GM18508 (cell line): ENCODE results near the gene FGFR2.

Experiments used
- ATAC-seq: cut with Tn5 transposase; IDR thresholded peaks from one replicate; pipeline ENCODE4 v1.9.1; 2021; ENCODE audit warnings: moderate number of reproducible peaks; ENCODE audit not compliant: insufficient read depth, unreplicated experiment

FGFR2 gene

DNA sequence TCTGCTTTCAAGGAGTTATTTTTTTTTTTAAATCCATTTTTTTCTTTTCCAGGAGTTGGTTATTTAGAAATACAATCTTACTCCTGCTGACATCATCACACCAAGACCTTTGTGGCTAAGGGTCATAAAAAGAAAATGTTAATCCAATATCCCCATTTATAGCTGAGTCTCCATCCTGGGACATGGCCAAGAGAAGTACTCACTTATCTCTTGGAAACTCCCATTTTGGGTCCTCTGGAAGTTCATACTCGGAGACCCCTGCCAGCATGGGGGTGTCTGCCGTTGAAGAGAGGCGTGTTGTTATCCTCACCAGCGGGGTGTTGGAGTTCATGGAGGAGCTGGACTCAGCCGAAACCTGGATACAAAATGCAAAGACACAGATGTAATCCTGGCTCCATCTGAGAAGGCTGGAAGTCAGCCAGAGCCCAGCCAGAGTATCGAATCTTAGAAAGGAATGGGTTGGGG, 94.6 kb downstream of the FGFR2 start:
- no peak for ATAC-seq

DNA sequence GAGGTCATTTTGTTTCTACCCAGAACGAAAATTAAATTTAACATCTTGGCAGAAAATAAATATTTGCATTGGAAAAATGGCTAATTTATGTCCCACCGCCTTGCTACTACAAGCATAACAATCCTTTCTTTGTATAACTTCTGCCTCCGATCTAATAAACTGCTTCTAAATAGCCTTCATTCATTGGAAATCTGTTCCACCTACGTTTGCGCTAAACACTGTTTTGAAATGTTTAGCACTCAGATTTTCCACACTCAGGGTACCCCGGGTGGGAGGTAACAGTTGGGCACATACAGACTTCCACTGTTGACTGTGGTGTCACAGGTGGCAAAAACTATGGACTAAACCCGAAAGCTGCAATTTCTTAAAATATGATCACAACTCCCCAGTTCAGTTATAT, 96.4 kb downstream of the FGFR2 start:
- ATAC-seq, result no peak

DNA sequence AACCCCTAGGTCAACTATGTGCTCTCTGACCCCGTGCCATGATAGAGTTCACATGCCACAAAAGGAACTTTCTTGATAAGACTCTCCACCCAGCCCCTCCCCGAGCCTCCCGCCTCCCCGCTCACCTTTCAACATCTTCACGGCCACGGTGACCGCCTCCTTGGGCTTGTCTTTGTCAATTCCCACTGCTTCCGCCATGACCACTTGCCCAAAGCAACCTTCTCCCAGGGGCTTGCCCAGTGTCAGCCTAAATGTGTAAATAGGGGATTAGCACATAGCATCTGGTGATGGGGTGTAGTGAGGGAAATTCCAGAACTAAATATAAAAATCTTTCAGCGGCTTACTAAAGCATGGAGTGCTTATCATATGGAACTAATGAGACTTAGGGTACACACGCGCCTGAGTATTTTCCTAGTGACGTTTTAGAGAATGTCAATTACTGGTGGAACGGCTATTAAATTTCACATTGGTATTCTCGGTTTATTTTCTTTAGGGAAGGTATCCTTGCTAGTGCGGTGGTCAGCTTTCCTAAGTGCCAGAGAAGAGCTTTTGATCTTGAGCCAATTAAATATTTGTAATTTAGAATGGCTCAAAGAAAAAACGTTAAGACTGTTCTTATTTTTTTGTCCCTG, 97.4 kb downstream of the FGFR2 start:
- no peak for ATAC-seq

DNA sequence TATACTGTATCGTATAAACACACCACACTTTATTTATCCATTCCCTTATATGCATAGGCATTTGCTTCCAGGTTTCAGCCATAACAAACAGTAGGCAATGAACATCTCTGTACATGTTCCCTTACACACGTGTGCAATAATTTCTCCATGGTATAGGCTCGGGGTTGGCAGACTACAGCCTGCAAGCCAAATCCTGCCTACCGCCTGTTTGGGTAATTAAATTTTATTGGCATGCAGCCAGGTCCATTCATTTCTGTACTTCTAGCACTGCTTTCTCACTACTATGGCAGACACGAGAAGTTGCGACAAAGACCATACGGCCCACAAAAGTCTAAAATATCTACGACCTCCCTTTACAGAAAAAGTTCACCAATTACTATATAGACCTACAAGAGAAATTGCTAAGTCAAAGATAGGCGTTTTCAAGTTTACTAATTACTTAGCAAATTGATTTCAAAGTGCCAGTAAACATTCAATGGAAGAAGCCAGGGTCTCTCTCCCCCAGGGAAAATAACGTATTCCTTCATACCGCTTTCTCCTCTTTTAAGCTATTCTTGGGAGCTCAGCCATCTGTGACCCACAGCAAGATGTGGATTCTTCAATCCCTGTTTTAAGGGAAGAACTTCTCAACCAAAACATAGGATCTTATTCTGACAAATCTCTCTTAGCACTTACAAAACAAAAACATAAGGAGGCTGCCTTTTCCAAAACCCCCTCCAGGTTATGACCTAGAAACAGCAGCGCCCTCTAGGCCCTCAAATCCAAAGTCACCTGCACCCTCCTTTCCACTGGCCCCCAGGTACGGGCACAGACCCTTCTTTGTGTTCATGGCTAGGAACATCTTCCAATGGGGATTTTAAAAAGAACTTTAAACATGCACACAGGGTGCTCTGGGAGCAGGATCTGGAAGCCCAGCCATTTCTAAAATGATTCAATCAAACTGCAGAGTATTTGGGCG, 100.5 kb downstream of the FGFR2 start:
- no peak for ATAC-seq

DNA sequence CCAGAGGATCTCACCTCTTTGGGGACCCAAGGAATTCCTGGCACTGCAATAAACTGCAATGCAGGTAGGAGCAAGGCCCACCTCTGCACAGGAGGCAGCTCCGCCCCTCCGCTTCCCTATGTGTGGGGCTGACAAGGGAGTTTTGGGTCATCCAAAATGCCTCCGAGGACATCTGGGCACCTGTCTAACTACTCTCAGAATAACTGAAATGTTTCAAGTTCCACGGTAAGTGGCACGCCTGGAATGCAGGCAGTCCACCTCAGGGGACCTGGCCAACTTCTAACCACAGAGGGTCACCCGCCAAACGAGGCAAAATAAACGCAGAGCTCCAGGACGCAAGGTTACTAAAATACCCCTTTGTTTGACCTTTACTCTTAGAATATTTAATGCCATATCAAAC, 102.5 kb downstream of the FGFR2 start:
- ATAC-seq, result no peak

DNA sequence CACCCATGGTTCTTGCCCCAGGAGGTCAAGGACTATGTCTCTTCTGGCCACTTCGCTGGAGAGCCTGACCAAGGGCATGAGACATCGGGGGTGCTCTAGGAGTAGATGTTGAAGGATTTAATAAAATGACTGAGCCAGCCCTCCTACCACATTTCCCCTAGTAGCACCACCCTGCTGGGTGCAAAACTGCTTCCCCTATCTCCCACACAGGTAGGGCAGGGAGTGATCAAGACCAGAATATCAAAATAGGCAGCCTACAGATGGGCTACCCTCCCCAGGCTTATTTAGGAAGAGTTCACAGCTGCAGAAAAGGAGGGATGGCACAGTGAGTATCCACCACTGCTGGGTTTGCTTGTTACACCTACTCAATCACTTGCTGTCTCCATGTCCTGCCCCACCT, 103.9 kb downstream of the FGFR2 start:
- ATAC-seq, result no peak

DNA sequence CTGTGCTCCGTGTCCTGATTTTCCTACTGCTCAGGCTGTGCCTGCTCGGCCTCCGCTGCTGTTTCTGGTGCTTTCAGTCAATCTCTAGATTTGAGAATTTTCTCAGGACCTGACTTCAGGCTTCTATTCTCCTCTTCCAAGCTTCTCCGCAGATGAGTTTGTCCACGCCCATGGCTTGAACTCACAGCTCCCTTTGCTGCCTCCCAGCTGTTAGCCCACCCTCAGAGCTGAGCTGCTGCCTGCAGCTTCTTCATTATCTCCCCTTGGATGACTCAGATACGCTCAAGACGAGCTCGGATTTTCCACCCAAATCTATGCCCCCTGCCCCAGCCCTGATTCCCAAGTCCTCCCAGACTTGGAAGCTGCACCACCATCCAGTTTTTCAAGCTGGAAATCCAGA, 104.7 kb downstream of the FGFR2 start:
- no peak for ATAC-seq

DNA sequence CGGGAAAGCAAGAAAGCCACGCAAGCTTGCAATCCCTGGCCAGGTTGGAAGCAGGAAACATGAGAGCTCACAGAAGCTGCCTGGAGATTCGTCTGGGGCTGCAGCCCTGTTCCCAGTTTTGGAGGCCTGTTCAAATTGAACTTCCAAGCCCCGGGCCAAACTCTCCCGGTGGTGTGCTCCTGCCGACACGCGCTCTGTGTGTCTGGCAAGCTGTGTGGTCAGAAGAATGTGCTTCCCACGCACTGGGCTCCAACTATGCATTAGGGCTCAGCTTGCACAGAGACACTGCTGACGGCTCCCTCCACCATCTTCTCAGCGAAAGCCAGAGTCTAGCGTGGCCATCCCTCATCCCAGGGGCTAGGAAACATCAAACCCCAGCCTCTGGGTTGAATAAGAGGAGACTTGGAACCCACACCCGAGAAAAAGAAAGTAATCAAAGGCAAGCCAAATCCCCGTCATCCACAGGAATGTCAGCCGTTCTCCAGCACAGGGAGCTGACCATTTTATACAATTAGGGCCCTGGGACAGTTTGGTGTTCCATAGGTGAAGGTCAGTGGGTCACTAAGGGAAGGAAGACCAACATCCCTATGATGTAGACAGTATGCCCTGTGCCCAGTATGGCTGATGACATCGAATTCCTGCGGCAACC, 107.2 kb downstream of the FGFR2 start:
- no peak for ATAC-seq

DNA sequence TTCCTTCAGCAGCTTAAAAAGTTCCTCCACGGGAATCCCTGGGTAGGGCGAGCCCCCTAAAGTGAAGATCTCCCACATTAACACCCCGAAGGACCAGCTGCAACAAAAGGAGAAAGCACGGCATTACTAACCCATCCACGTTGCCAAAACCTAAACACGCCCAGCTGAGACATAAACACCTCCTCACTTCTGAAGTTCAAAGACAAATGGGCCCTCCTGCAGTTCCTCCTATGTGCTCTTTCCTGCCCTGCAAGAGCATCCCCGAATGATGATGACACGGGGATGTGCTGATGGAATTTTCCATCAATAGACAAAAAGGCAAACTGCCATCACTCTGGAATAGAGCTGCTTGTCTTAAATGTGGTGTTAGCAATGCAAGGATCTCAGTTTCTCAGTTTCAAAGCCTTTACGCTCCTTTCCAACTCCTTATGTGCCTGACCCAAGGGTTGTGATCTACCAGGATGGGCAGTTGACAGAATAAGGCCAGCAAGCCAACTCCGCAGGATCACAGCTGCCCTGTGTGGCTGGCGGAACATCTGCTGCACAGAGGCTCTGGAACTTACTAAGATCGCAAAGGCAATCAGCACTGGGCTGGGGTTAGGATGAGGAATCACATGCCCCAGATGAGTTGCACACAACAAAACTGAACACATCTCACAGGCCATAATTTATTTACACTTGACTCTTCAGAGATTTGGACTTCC, 112.7 kb downstream of the FGFR2 start:
- no peak for ATAC-seq

DNA sequence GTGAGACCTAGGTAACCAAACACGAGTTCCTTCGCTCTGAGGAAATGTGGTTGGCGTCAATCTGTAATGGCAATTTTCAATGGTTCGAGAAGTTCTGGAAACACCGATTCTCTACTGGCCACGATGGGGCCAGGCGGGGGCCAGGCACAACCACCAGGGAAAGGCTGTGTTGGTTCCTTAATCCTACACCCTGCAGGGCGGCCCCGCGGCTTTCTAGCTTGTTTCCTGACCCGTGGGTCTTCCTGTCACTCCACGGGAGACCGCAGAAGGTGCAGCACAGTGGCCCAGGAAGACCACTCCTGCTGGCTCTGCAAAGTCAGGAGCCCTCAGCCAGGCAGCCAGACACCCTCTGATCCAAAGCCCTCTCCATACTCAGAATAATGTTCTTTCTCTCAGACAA, 113.4 kb downstream of the FGFR2 start:
- no peak for ATAC-seq

DNA sequence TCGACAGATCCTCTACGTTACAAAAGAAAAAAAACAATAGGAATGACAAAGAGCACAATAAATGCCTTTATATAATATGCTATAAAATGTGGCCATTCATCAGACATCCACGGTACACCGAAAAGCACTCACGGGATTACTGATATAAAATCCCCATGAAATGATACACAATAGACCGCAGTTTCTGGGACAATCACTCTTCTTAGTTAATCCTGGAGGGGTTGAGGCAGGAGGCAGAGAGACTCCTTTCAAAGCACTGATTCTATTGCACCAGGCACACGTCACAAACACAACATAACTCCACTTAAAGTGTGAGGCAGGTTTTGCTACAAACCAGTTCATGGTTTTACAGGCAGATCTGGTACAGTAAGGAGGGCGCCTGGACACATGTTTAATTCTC, 113.8 kb downstream of the FGFR2 start:
- no peak for ATAC-seq

DNA sequence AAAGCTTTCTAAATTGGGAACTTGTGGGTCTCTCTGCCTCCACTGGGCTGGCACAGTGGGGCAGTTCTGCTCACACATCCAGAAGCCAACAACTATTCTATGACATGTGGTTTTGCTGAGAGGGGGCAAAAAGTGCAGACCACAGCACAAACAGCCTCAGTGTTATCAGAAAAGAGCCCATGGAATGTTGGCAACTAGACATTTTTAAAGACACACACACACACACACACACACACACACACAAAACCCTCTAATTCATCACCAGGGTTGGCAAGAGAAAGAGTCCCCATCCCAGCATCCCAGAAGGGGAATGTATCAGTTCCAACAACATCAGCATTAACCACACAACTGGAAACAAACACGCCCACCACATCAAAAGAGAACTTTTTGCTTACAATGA, 117.1 kb downstream of the FGFR2 start:
- ATAC-seq, result no peak

DNA sequence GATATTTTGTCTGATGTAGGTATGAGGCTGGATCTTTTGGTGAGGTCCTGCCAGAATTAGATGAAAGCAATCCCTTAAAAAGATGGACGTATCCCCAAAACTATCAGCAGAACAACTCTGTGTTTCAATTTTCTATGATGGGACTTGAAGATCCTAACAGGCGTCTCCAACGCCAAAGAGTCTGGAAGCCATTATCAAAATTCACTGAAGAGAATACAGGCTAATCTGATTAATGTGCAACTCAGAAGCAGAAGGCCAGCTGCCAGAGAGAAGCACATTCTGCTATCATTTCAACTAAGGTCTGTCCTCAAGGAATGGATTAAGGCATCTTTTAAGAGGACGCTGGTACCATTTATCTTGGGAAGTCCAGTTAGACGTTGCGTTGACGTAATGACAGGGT, 119.7 kb downstream of the FGFR2 start:
- ATAC-seq, result no peak

DNA sequence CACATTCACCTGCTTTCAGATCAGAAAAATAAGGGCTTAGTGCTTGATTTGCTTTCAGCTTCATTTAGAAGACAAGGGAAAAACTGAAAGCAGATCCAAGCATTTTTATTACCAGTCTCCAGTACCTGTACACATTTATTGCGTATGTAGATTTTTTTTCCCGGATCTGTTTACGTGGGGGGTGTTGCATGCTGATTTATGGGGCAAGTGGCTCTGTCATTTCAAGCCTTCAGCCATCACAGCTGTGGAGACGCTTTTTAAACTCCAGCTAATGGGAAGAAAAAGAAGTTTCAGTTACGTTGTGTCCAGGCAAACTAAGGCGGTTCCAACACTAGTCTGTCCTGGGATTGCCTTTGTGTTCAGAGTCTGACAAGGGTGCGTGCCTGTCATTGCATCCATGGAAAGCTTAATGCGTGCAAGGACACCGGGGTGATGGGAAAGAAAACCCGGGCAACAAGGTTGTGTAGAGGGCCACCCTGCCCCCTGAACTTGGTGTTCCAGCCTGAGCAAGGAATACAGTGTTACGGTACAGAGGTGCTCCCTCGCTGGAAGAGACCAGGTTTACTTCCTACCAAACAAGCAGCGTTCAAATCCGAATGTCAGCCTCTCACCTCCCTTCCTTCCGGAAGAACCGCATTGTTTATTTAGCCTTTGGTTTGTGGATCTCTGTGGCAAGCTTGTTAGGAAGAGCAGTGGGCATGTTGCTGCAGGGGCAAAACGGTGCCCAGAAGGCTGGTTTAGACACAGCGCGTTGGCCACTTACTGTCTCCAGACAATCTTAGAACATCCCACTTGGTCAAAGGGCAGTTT, 128.2 kb downstream of the FGFR2 start:
- ATAC-seq, result no peak

DNA sequence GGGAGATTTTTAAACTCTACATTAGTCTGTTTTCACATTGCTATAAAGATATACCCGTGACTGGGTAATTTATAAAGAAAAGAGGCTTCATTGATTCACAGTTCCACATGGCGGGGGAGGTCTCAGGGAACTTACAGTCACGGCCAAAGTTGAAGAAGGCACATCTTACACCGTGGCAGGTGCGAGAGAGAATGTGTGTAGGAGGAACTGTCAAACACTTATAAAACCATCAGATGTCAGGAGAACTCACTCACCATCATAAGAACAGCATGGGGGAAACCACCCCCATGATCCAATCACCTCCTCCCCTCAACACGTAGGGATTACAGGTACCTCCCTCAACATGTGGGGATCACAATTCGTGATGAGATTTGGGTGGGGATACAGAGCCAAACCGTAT, 129.5 kb downstream of the FGFR2 start:
- ATAC-seq, result no peak

DNA sequence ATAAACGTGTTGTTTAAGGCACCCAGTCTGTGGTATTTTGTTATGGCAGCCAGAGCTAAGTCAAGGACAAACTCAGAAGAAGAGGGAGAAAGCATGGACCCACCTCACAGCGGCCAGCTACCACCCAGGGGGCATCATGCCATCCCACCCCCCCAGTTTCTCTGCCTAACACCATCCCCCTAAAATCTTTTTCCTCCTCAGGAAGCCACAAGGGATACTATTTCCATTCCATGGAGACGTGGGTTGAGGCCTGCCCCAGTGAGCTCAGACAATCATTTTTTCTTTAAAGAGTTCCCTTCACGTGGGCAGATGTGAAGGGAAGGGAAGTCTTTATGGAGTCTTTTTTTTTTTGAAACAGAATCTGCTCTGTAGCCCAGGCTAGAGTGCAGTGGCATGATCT, 131.8 kb downstream of the FGFR2 start:
- ATAC-seq, result no peak

DNA sequence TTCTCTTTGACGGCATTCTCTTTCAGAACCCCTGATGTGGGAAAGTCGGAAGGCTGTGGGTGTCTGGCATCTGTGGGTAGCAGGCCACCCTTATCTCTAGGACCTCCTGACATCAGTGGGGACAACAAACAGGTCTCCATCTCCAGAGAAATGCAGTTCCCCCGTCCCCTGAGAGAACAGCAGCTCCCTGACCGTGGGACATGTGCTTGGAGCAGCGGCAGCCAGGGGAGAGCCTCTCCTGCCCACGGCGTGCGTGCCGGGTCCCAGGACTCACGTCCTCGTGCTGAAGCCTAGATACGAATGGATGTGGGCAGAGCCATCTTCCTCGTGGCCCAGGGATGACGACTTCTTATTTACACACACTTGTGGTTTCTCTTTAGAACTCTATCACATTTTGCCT, 133.0 kb downstream of the FGFR2 start:
- ATAC-seq, result no peak

DNA sequence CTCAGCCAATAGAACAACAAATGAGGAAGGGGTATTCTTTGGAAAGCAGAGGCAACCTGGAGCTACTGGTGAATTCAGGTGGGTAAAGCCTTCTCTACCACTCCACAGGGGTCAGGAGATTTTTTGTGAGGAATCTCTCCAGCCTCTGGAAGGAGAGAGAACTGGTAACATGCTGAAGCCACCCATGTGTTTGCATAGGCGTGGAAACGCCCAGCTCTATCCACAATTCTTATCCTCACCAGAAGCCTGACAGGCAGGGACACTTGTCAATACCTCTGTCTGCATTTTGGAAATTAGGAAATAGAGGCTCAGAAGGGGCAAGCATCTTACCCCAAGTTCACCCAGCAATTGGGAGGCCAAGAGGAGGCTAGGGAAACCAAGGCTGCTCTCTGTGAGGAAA, 133.7 kb downstream of the FGFR2 start:
- ATAC-seq, result no peak

DNA sequence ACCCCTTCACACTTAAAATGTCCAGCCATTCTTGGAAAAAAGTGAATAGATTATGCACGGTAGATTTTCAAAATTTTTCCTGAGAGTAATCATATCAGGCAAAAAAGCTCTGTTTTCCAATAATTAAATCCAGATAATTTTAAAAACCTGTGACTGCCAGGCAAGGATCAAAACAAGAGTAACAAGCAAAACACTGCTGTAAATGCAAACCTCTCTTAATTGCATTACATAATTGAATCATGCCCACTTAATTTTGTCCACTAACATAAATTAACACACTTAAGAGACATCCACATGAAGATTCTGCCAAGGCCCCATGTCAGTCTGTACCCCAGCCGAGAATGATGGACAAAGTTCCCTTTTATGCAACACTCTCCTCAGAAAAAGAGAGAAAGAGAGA, 135.3 kb downstream of the FGFR2 start:
- ATAC-seq, result no peak

DNA sequence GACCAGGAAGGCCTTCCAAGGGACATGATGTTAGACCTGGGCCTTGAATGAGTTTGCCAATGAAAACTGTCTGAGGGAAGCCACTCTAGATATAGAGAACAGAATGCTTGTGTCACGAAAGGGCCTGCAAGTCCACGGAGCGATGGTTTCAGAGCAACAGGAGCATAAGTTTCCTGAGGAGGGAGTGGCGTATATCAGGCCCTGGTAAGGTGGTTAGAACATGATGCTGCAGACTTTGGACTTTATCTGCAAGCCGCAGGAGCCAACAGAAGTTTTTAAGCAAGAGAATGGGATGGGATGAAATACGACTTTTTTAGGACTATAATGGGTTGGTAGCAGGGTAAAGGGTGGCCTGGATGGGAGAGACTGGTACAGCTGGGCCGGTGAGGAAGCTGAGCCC, 136.0 kb downstream of the FGFR2 start:
- no peak for ATAC-seq
